Measurements from ENCODE around the gene WIPI1.

- no peak for TF ChIP-seq CTCF (IDR thresholded peaks at IDR 0.05; ENCODE audit: insufficient read depth, low read length)
- no peak for TF ChIP-seq SPI1 (IDR thresholded peaks at IDR 0.05; ENCODE audit: borderline replicate concordance, low read depth)
- TF ChIP-seq REST (IDR thresholded peaks at IDR 0.05; ENCODE audit: insufficient replicate concordance, low read depth): no peak
Measured at GRCh38 chr17:68452724-68453290, 4.5 kb downstream of the WIPI1 start.

Data from HL-60 (cell line).